OCI-LY7 (cell line): Measurements from ENCODE around the gene RAPGEF5.

ENCODE experiments used
- CTCF ChIP-seq: fragments of 200-600 bp; sonication (generic); conservative IDR thresholded peaks from 2 replicates; pipeline ENCODE4 v1.5.1; 2014; ENCODE audit warnings: mild to moderate bottlenecking, antibody characterized with exemption, low read length, moderate library complexity, mixed read lengths
- EZH2phosphoT487 ChIP-seq: fragments of 200-600 bp; sonication (generic); IDR thresholded peaks from 2 replicates; pipeline ENCODE4 v1.6.1; 2018; ENCODE audit warnings: low read depth, borderline replicate concordance, mild to moderate bottlenecking, mixed run types, antibody characterized with exemption, low read length, moderate library complexity, mixed read lengths

DNA sequence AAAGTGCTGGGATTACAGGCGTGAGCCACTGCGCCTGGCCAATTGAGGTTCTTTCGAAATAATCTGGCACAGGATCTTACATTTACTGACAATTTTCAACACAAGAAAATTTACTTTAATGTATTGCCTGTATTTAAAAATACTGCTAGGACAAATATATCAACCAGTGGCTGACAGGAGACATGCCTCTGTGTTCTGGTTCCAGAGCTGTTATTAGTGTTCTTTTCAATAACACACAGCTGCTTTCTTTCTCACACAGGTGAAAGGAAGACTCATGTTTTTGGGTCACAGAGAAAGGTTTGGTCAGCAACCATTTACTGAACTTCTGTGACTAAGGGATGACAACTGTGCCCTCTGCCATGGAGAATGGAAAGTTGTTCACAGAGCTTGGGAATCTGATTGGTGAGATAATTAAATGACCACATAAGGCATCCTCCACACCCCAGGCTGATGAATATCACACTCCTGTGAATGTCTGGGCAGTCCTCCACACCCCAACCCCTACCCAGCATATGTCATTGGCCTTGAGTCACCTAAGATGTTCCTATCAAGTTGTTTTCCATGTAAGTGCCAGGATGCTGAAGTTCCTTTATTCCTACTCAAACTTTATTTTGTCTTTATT, 180.1 kb downstream of the RAPGEF5 start:
- TF ChIP-seq EZH2phosphoT487 (no peak), CTCF (no peak)
